CD4-positive, alpha-beta T cell treated with Interleukin-15 for 4 hours (primary cell): ENCODE data around the gene GALNT1.

Experiments
- DNase-seq: peaks from one replicate; pipeline ENCODE4 v3.0.0-alpha.2; 2020; ENCODE audit warnings: low spot score

GALNT1 gene

DNA sequence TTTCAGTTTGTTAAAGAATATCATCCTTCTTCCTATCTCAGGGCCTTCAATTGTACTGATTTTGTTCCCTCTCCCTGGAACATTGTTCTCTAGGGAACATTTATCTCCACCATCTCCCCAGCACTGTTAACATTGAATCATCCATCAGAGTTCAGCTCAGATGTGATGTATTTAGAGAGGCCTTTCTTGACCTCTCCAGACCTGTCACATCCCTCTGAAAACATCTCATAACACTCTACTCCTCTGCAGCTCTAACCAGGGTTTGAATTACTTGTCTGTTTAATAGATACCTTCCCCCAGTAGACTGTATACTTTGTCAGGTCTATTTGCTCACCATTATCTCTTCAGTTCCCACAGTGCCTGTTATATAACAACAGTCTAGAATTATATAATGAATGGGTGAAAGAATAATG lies 98.6 kb downstream of the GALNT1 start:
- DNase-seq, result no peak

DNA sequence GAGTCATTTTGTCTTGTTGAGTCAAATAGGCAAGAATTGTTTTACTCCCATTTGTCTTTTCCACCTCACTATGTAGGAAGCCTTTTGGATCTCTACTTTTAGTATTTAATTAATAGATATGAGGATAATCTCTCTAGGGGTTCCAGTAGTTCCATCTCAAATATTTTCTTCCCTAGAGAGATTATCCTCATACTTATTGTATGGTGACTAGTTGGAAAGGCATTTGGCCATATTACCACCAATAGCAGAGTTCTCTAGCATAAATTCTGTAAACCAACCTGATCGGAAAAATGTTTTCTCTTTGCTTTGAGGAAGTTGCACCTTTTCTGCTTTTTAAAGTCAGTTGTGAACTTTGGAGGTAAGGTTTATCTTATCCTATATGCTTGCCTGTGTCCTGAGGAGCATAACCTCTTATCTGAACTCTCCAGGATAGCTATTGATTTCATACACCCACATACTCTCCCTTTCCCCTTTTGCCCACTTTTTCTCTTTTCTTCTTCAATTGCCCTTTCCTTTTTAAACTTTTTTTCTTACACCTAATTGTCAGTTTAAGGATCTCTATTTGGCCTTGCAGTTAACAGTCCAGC lies 100.8 kb downstream of the GALNT1 start:
- no peak for DNase-seq

DNA sequence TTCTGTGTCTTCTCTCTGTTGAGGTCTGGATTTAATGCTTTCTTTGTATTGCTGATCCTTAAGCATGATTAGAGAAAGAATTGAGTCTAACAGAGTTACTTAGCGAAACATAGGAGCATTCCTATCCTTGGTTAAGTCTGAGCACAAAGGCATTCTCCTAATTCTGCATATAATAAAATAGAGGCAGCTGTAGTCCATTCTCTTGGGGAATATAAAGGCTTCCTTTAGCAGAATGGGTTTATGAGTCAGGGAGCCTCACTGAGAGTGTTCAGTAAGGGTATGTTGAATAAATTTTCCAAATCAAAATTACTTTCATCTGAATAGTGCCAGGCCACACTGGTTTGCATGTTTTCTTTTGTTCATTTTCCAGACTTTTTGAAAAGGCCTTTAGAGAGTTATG lies 101.5 kb downstream of the GALNT1 start:
- DNase-seq, result no peak

DNA sequence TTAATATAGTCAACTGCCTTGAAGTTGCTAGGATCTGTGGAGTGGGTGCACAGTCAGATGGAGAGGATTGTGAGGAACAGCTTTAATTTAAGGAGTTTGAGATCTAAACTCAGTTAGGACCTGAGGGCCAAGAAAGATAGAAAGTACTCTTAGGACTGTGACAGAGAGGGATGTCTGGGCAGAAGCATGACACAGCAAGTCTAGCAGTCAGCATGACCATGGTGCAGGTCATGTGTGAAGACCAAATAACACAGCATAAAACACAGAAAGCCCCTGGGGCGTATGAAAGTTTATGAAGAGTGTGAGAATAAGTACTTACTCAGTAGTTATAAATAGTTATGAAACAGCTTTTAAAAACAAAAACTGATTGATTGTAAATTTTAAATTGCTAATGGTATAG lies 107.2 kb downstream of the GALNT1 start:
- no peak for DNase-seq

DNA sequence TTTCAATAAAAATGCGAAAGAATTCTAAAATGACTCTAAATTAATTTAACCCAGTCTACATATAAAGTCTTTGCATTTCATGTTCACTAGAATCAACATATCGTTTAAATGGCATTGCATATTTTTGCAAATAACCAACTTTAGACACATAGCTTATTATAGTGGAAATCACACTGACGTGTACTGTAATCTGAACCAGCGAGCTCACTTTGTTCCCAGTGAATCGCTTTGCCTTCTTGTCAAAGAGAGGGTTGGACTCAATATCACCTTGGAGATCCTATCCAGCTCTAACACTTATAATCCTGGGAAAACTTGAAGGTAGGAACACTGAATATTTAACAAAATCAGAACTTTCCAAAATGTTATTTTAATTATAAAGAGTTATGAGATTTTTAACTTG lies 108.2 kb downstream of the GALNT1 start:
- DNase-seq, result no peak

DNA sequence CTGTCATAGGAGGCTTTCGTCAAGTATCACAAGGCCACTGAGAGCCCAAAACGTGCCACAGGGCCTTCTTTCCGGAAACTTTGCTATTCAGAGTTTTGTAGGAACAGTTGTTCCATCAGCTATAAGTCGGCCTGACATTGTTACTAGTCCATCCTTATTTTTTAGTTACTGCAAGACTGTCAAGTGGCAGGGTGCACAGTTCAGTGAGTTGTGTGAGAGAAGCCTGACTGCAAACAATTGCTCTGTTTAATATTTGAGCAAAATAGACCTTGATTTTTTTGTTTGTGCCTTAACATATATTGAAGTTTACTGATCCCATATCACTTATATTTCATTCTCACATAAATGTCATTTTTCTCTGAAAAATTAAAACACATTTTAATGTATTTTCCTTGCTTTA lies 110.1 kb downstream of the GALNT1 start:
- no peak for DNase-seq

DNA sequence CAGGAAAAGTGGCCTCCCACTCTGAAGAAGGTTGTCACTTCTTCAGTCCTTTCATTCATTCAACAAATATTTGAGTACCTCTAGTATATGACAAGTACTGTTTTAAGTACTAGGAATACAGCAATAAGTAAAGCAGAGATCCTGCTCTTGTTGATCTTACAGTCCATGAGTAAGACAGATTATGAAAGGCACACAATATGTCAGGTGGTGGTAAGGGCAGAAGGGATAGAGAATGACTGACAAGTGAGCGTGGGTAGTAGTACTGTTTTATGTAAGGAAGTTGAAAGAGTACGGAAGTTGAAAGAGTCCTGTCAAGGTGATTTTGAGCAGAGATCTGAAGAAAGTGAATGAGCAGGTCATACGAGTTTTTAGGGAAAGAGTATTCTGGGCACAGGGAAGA lies 111.3 kb downstream of the GALNT1 start:
- DNase-seq, result no peak

DNA sequence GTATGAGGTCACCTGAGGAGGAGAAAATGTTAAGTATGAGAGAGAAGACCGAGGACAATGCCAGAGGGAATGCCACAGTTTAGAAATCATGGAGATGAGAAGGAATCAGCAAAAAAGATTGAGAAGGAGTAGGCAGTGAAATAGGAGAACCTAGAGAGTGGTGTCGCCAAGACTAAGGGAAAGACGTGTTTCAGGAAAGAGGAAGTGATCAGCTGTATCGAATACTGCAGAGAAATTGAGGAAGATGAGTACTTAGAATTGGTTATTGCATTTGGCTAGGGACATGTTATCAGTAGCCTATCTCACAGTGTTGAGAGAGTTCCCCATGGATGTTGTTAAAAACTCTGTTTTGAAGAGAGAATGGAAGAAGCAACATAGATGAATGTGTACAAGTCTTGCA lies 112.3 kb downstream of the GALNT1 start:
- no peak for DNase-seq

DNA sequence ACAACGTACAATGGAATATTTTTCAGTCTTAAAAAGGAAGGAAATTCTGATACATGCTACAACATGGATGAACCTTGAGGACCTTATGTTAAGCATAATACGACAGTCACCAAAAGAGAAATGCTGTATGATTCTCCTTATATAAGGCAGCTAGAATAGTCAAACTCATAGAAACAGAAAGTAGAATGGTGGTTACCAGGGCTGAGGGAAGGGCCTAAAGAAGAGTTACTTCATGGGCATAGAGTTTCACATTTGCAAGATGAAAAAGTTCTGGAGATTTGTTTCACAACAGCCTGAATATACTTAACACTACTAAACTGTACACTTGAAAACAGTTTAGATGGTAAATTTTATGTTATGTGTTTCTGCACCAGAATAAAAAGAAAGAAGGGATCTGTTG lies 113.3 kb downstream of the GALNT1 start:
- DNase-seq, result no peak

DNA sequence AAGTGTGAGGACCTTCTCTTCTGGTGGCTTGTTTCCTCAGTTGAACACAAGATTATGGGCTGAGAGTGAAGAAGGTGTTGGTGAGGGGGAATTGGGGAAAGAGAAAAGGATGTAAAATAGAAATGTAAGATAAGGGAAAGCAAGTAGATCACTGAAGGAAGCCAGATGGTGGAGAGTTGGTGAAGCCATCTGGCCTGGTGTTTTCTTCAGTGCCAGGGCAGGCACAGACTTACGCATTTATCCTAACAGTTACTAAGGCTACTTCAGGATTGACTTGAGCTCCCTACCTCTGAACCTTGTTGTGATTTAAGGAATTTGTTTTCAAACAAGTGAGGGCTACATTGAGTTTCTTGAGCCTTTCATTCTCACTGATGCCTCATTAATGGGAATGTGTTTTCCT lies 113.8 kb downstream of the GALNT1 start:
- no peak for DNase-seq

DNA sequence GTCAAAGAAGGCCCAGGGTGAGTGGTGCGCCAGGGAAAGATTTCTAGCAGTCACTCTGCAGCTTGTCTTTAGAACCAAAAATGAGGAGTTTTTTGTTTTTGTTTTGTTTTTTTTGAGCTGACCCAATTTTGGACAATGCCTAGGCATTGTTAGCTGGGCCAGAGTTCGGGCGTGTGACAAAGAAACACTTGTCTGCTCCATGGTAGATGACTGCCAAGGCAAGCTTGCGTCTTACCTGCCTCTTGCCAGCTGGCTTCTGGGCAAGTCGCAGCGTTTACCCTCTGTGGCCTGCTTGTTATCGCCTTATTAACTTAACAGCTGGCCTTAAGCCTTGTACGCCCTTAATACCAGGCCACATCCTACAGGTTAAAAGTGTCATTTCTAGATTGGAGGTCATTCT lies 114.3 kb downstream of the GALNT1 start:
- no peak for DNase-seq

DNA sequence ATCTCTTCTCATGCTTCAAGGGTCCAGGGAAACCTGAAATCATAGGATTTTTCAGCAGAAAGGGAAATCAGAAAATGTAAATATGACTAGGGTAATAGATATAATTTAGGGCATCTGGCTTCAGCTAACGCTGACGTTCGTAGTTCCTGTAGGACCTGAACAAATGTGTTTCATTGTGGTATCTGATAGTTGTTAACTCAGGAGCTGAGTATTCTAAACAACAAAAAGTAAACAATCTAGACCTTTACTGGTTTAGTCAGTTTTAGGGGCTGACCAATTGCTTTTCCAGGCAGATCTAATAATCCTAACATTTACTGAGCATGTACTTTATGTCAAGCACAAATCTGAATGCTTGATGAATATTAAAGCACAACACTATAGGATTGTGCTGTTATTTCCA lies 114.8 kb downstream of the GALNT1 start:
- no peak for DNase-seq

DNA sequence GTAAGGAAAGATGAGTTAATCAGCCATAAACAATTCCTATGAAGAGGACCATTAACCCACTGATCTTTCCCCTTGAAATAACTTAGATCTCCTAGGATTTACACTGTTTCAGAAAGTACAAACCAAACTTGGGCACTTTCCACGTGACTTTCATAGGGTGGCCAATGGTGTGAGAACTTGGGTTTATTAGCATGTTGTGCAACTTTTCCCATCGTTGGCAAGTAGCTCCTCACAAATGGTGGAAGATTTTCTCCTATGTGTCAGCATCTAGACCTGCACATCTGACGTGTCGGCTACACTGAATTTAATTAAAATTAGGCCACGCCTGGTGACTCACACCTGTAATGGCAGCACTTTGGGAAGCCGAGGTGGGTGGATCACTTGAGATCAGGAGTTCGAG lies 116.3 kb downstream of the GALNT1 start:
- no peak for DNase-seq

DNA sequence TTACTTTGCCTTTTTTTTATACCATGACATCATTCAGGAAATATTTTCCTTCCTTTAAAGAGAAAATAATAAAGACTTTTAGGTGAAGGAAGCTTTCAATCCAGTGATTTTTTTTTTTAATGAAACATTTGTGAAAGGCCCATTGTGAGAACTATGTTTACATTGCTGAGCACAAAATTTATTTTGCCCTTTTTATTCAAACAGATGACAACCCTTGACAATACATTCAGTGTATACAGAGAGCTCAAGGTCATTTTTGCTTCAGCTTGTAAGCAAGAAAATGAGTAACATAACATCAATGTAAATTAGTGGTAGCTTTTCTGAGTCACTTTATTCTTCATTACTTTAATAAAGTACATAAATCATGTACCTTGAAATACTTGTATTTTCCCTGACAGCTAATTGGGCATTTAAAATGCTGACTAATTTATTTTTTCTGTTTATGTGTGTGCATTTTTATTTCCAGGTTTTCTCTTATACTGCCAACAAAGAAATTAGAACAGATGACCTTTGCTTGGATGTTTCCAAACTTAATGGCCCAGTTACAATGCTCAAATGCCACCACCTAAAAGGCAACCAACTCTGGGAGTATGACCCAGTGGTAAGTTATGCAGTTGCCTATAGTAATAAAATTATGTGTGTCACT lies 121.6 kb downstream of the GALNT1 start:
- no peak for DNase-seq

DNA sequence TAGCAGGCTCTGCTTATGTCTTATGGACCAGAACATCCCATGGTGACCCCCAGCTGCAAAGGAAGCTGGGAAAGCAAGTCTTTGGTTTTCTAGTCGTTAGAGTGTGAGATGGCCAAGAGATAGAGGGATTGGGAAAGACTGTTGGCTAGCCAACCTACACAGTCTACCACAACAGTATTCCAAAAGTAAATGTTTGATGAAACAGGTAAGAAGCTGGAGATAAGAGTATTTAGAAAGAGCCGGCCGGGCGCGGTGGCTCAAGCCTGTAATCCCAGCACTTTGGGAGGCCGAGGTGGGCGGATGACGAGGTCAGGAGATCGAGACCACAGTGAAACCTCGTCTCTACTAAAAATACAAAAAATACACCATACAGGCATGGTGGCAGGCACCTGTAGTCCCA lies 124.4 kb downstream of the GALNT1 start:
- DNase-seq, result no peak

DNA sequence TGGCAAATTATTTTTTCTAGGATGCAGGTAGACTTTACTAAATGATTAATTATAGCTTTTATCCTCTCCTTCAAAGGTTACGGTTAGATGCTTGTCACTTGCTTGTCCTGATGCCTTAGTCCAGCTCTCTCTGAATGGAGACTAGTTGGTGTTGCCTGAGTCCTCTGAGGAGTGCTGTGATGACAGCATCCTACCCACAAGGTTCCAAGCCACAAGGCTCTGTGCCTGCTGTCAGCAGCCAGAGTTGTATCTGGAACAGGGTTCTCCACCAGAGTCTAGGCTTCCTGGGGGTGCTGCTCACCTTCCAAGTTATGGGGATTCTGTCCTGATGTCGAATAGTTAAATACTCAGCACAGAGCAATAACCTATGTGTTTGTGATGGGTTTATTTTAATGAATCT lies 125.7 kb downstream of the GALNT1 start:
- DNase-seq, result no peak

DNA sequence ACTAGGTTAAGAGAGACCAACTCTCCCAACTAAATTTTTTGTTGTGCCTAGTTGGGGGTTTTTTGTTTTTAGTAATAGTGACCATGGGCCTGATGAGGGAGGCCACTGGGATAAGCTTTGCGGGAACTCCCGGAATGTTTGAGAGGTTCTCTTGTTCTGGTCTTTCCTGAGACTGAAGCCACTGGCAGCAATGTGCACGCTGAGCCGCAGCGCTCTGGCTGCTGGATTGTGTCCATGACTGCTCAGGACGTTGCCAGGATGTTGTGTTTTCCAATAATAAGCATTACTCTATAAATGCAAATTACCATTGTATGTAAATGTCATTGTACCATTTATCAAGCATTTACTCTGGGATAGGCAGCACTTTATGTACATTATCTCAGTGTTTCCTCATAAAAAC lies 126.1 kb downstream of the GALNT1 start:
- no peak for DNase-seq

DNA sequence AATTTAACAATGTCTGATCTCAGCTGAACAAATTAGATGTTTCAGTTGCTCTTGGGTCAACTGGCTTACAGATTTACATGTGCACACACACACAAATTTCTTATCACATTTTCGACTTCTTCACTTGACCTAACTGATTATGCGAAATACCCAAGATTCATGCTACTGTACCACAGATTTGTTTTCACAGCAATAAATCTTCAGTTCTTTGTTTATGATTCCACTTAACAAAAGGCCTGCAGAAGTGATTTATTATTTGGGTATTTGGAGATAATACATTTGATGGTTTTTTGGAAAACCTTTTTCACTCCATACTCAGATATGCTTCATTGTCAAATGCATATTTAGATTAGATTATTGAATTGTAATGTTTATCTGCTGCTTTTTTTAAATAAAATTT lies 129.0 kb downstream of the GALNT1 start:
- no peak for DNase-seq

DNA sequence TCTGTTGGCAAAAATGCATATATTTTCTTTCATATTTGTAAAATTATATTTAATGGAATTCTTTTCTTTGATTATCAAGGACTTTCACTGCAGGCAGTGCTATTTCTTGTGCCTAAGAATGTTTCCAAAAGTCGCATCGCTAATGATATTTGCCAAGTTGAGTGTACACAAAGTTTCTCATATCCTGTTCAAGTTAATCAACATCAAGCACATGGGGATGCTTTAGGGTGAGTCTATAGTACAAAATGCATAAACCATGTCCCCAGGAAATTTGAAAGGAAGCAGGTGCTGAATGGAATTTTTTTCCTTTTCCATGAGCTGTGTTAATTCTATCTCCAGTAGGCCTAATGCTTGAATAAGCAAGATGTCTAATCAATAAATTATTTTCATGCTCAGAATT lies 129.7 kb downstream of the GALNT1 start:
- DNase-seq, result no peak

DNA sequence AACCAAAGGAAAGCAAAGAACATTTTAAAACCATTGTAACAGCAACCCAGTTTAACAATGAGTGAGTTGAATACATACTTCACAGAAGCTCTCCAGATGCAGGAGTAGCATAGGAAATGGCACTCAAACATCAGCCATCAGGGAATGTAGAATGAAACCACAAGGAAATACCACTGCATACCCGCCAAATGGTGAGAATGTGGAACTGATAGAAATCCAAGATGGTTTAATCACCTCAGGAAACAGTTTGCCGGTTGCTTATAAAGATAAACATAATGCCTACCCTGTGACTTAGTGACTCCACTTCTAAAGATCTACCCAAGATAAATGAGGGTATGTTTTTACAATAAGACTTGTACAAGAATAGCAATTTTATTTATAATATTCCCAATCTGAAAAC lies 132.0 kb downstream of the GALNT1 start:
- no peak for DNase-seq

DNA sequence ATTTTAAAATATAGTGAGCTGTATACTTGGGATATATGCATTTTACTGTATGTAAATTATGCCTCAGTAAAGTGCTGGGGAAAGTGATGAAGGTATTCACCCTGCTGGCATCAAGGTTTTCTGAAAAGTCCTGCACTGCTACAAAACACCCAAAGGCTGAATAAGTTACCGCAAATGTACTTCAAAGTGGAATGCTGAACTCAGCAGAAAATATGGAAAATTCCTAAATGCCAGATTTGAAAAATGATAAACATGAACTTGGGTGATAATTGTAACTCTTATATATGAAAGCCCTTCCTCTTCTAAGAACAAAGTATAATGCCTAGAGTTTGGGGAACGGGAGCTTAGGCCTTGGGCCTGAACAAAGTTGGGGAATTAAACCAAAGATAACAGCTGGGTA lies 133.0 kb downstream of the GALNT1 start:
- no peak for DNase-seq

DNA sequence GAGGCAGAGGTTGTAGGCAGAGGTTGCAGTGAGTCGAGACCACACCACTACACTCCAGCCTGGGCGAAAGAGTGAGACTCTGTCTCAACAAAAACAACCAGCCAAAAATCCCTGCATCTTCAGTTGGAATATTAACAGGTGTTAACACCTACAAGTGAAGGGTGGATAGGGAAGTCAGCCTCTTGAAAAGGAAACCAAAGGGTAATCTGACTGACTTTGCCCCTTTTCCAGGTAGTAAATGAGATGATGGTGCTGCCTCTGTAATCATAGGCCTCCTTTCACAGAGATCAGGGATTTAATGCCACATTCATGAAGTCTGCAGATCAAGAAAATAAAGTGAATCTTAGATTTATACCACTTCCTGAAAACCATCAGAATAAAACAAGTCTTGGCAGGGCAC lies 133.6 kb downstream of the GALNT1 start:
- no peak for DNase-seq

DNA sequence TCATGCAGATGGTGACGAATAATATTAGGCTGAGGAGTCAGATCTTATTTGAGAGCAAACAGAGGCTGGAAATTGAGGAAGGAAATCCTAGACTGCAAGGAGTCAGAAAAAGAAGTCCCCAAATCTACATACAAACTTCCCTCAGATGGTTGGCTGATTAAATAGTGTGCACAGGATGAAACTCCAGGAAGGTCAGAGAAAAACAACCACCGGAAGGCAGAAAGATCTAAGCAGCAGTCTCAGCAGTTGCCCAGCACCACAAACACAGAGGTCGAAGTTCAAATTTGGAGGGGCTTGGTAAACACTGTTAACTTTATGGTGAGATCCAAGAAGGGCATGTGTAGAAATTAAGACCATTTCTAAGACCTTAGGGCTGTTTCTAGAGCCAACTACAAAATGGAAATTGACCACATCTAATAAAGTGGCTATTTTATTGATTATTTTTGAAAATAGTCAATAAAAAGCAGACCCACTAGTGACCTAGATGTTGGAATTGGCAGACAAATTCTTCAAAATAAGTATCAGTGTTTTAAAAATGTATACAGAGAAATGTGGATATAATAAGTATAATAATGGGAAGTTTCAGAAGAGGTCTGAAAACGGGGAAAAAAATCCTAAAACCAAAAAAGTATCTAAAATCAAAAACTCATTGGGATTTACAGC lies 134.8 kb downstream of the GALNT1 start:
- DNase-seq, result no peak

DNA sequence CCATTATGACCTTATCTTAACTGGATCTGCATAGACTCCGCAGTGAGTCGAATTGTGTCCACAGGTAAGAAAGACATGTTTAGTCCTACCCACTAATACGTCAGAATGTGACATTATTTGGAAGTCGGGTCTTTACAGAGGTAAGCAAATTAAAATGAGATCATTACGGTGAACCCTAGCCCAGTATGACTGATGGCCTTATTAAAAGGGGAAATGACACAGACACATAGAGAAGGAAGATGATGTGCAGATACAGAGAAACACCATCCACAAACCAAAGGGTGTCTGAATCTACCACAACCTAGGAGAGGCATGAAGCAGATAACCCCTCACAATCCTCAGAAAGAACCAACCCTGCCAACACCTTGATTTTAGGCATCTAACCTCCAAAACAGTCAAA lies 135.6 kb downstream of the GALNT1 start:
- no peak for DNase-seq
